Esophagus squamous epithelium (tissue), 5 donors: Measurements from ENCODE around the gene UBE2Q1. TPM values are rescaled to one million over a fixed set of nuclear protein-coding genes. Genes with fewer than 3 reads are reported as not detected.

ENCODE experiments used
- DNase-seq: peaks from one replicate; lab custom pipeline; 2025; lab: John Stamatoyannopoulos, UW
- H3K27ac ChIP-seq, 4 donors: fragments of 200-600 bp; sonication (generic); one replicate each; pipeline ENCODE4 v1.5.1; 2016 to 2019; ENCODE audit warnings: mild to moderate bottlenecking in 1 of 4
- H3K27me3 ChIP-seq, 4 donors: fragments of 200-600 bp; sonication (generic); 1 replicate in 3 of 4; 2 replicates in 1 of 4; pipeline versions ENCODE4 v1.5.1 to v1.6.0; 2017 to 2021; ENCODE audit warnings: antibody characterized with exemption in 1 of 4
- H3K36me3 ChIP-seq, 3 donors: fragments of 200-600 bp; sonication (generic); one replicate each; pipeline ENCODE4 v1.5.1; 2016 to 2019
- H3K4me1 ChIP-seq, 3 donors: fragments of 200-600 bp; sonication (generic); one replicate each; pipeline ENCODE4 v1.5.1; 2017 to 2019
- H3K4me3 ChIP-seq, 4 donors: fragments of 200-600 bp; sonication (generic); 1 replicate in 3 of 4; 2 replicates in 1 of 4; pipeline ENCODE4 v1.5.1; 2016 to 2019; ENCODE audit warnings: mild to moderate bottlenecking in 2 of 4, moderate library complexity in 1 of 4
- H3K9me3 ChIP-seq, 3 donors: fragments of 200-600 bp; sonication (generic); one replicate each; pipeline ENCODE4 v1.5.1; 2016 to 2019
- POLR2A ChIP-seq, 4 donors: fragments of 450-650 bp; IDR thresholded peaks; one replicate each; pipeline ENCODE4 v1.6.1; 2017; ENCODE audit warnings: antibody characterized with exemption in 4 of 4, mild to moderate bottlenecking in 4 of 4, moderate library complexity in 3 of 4
- WGBS, 2 donors: methylation state at CpG; one replicate each; pipeline ENCODE4 v1.1.5; 2018; 5-methylcytosine and 5-hydroxymethylcytosine counted together
- intact Hi-C: fragments of 100-400 bp; cut with DNase I; formaldehyde crosslinking; loops from one replicate; pipeline ENCODE4 v1.15.0; 2022
- total RNA-seq, 4 donors: library from RNA; depleted of rRNA; stranded (reverse); fragments of >200 nt; gene quantifications; one replicate each; pipeline ENCODE4 v1.1.0, GENCODE V29; 2016
- TF ChIP-seq, protein P1 (sequence below), 6 experiments: fragments of 450-650 bp in 4 of 6; fragments of 200-600 bp in 2 of 6; sonication (generic) in 2 of 6; IDR thresholded peaks; one replicate each; pipeline ENCODE4 v1.5.1; 2016 to 2019; ENCODE audit warnings: antibody characterized with exemption in 6 of 6, mild to moderate bottlenecking in 4 of 6, moderate library complexity in 4 of 6
- donor health status: DM: yes; HTN: yes; CAD: no.

UBE2Q1 gene
- total RNA-seq: 10 to 100 TPM; 17.8 to 27.9 (median 24.3) TPM

DNA sequence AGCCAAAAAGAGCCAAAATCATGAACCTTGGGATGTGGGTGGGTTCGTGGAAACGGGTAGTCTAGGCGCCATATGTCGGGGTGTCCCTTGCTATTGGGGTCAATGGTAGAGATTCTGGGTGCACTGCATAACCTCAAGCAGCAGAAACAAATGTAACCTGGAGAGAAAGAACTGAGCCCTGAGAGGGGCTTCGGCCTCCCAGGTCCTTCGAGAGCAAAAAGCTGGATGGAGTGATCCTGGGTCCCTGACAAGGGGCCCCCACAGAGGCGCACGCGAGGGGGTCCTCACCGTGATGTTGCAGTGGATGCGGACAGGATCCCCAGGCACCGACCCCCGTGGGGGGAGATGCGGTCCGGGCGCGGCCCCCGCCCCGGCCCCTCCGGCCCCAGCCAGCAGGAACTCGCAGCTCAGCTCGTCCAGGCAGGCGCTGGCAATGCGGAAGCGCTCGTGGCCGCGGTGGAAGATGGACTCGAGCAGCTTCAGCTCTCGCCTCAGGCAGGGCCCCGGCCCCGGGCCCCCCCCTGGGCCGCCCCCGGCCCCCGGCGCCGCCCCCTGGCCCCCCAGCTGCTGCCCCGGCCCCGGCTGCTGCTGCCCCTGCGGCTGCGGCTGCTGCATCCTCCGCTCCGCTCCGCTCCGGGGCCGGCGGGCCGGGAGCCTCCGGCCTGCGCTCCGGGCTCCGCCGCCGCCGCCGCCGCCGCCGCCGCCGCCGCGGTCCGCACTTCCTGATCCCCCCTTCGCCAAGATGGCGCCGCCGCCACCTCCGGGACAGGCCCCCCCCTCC, at the start of gene UBE2Q1:
UBE2Q1 (minus strand) TSS at position 724 of the 781 bp plus-strand sequence; CDS start at position 615, 109 bp downstream.
- peaks cover 18 to 33% (median 26%) of the 10 kb centered on the region in 3 donors for H3K36me3 ChIP-seq
- DNase-seq: no peak
- H3K27me3 ChIP-seq: no peaks in the 10 kb centered on the region
- intact Hi-C loops: no loop called here
- H3K27ac ChIP-seq: peak within 1 kb of the TSS; percentile 93 to 97 (median 96)
- H3K4me3 ChIP-seq: peak within 1 kb of the TSS; percentile 73 to 99 (median 96)
- H3K4me1 ChIP-seq: peaks cover 15 to 54% (median 34%) of the 10 kb centered on the region in 3 donors
- 0 to 1% methylated on average over 8 to 13 of the region's 69 CpGs for WGBS, 2 donors
- TF ChIP-seq POLR2A (IDR thresholded peaks at IDR 0.05): peak in 1 of 4 donors; percentile 34
- TF ChIP-seq, protein P1, sequence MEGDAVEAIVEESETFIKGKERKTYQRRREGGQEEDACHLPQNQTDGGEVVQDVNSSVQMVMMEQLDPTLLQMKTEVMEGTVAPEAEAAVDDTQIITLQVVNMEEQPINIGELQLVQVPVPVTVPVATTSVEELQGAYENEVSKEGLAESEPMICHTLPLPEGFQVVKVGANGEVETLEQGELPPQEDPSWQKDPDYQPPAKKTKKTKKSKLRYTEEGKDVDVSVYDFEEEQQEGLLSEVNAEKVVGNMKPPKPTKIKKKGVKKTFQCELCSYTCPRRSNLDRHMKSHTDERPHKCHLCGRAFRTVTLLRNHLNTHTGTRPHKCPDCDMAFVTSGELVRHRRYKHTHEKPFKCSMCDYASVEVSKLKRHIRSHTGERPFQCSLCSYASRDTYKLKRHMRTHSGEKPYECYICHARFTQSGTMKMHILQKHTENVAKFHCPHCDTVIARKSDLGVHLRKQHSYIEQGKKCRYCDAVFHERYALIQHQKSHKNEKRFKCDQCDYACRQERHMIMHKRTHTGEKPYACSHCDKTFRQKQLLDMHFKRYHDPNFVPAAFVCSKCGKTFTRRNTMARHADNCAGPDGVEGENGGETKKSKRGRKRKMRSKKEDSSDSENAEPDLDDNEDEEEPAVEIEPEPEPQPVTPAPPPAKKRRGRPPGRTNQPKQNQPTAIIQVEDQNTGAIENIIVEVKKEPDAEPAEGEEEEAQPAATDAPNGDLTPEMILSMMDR (IDR thresholded peaks at IDR 0.05): no peak
- H3K9me3 ChIP-seq: no peaks in the 10 kb centered on the region

DNA sequence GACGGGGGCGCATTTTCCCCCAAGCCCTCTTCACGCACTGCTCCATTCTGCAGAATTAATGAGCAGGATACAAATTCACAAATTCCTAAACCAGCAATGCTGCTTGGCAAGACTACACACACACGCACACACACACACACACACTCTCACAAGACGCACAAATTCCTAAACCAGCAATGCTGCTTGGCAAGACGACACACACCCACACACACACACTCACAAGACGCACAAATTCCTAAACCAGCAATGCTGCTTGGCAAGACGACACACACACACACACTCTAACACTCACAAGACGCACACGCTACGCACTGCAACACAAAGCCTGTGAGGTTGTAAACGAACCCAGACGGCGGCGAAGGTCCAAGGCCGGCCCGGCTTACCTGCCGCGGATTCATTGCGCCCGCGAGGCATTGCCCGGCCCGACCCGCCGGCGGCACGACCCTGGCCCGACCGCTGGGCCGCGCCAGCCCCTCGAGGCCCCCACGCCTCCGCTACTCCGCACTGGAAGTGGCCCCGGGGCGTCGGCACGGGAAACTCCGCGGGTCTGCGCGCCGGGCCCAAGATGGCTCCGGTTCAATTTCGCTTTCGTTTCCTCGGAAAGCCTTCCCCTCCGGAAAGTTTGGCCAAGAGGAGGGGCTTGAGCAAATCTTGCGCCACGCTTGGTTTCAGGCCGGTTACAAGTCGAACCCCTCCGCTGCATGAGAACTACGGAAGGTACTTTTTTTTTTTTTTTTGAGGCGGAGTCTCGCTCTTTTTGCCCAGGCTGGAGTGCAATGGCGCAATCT, 49.3 kb upstream of the UBE2Q1 start, which contains the start of gene ADAR:
ADAR (minus strand) TSS at position 578 of the 788 bp plus-strand sequence; CDS start at position 398, 180 bp downstream.
- WGBS, 2 donors: 0% methylated on average over 28 to 30 of the region's 59 CpGs
- Histone ChIP-seq H3K4me3 (peak within 1 kb of the TSS; percentile 70 to 100 (median 85)), H3K4me1 (peaks cover 22 to 62% (median 36%) of the 10 kb centered on the region in 3 donors), H3K27me3 (no peaks in the 10 kb centered on the region), H3K27ac (peak within 1 kb of the TSS; percentile 87 to 99 (median 98)), H3K36me3 (peaks cover 0 to 12% (median 0%) of the 10 kb centered on the region in 3 donors), H3K9me3 (no peaks in the 10 kb centered on the region)
- intact Hi-C loops: no loop called here
- peak in 1 of 4 donors; percentile 34 for TF ChIP-seq POLR2A (IDR thresholded peaks at IDR 0.05)
- TF ChIP-seq, protein P1 (IDR thresholded peaks at IDR 0.05): peak in 1 of 6 experiments; percentile 7
- DNase-seq: peak; percentile 84

DNA sequence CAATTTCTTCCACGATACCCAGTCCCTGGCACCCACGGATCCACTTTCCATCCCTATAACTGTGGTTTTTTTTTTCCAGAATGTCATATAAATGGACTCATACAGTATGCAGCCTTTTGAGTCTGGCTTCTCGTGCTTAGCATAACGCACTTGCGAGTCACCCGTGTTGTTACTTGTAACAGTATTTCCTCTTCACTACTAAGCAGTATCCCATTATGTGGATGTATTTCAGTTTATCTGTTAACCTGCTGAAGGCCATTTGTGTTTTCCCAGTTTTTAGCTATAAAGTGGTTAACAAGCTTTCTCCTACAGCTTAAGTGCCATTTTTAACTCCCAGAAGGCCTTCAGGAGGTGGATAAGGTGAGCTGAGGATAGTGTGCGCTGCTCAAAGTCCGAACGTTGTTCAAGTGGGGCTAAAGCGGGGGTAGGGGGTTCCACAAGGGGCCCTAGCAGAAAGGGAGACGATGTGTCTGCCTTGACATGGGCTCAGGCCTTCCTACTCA, 48.7 kb upstream of the UBE2Q1 start:
- H3K27ac ChIP-seq: peak overlapping the region; percentile 87 to 99 (median 98)
- TF ChIP-seq, protein P1 (IDR thresholded peaks at IDR 0.05): no peak
- TF ChIP-seq POLR2A (IDR thresholded peaks at IDR 0.05): no peak
- H3K4me1 ChIP-seq: peaks cover 22 to 69% (median 36%) of the 10 kb centered on the region in 3 donors
- no peaks in the 10 kb centered on the region for H3K27me3 ChIP-seq
- intact Hi-C loops: no loop called here
- H3K9me3 ChIP-seq: no peaks in the 10 kb centered on the region
- H3K4me3 ChIP-seq: peak overlapping the region; percentile 70 to 100 (median 85)
- no peak for DNase-seq
- WGBS, 2 donors: 3% methylated on average over 11 of the region's 11 CpGs
- peaks cover 0 to 17% (median 3%) of the 10 kb centered on the region in 3 donors for H3K36me3 ChIP-seq

DNA sequence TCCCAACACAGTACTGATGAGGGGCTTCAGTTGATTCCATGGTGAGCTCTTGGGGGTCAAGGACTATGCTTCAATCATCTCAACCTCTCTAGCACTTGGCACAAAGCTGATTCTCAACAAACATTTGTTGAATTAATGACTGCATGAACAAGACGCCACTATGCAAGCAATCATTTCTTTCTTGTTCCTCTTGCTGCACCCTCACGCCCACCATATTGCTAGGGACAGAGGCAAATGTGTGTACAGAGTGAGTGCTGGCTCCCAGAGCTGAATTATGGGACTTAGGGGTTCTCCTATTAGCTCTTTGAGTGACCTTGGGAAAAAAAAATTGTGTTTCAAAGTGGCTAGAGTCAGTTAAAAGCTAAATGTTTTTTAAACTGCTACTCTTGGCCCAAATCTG, 47.1 kb upstream of the UBE2Q1 start:
- H3K36me3 ChIP-seq: peaks cover 8 to 34% (median 20%) of the 10 kb centered on the region in 3 donors
- no peak overlapping the region for H3K27ac ChIP-seq
- TF ChIP-seq, protein P1 (IDR thresholded peaks at IDR 0.05): no peak
- TF ChIP-seq POLR2A (IDR thresholded peaks at IDR 0.05): no peak
- peak overlapping the region in 1 of 4 donors; percentile 21 for H3K4me3 ChIP-seq
- WGBS, 2 donors: 70 to 80% methylated on average over 2 of the region's 2 CpGs
- no peak for DNase-seq
- peaks cover 22 to 76% (median 36%) of the 10 kb centered on the region in 3 donors for H3K4me1 ChIP-seq
- H3K9me3 ChIP-seq: no peaks in the 10 kb centered on the region
- no peaks in the 10 kb centered on the region for H3K27me3 ChIP-seq
- intact Hi-C loops: no loop called here
